Ovary (tissue), 9 donors: ENCODE measurements around the gene LEMD2. TPM values are rescaled to one million over a fixed set of nuclear protein-coding genes. Genes with fewer than 3 reads are reported as not detected.

Experiments
- DNase-seq, 5 donors: peaks; one replicate each; pipeline ENCODE4 v3.0.0-alpha.2; 2019 to 2020
- H3K27ac ChIP-seq, 2 donors: fragments of 200-600 bp; one replicate each; pipeline versions ENCODE4 v1.5.1 to v1.8.0; 2019 to 2022
- H3K27me3 ChIP-seq: fragments of 200-600 bp; one replicate; pipeline ENCODE4 v1.8.0; 2022
- H3K36me3 ChIP-seq: fragments of 200-600 bp; sonication (generic); one replicate; pipeline ENCODE4 v1.5.1; 2019
- H3K4me1 ChIP-seq: one replicate; pipeline ENCODE4 v1.8.1; 2013; ENCODE audit warnings: mild to moderate bottlenecking, moderate library complexity; ENCODE audit not compliant: insufficient read depth
- H3K4me3 ChIP-seq: fragments of 200-600 bp; sonication (generic); one replicate; pipeline ENCODE4 v1.5.1; 2017
- H3K9me3 ChIP-seq, 2 donors: fragments of 200-600 bp in 1 of 2; sonication (generic) in 1 of 2; one replicate each; pipeline versions ENCODE4 v1.5.1 to v1.8.1; 2013 to 2019; ENCODE audit warnings: mild to moderate bottlenecking in 1 of 2, moderate library complexity in 1 of 2
- CTCF ChIP-seq, 3 donors: fragments of 450-650 bp in 2 of 3; fragments of 200-600 bp in 1 of 3; IDR thresholded peaks; one replicate each; pipeline versions ENCODE4 v1.5.1 to v1.8.0; 2016 to 2022; ENCODE audit warnings: antibody characterized with exemption in 3 of 3, mild to moderate bottlenecking in 1 of 3
- EP300 ChIP-seq: sonication (generic); formaldehyde crosslinking; IDR thresholded peaks from one replicate; pipeline ENCODE4 v1.6.1; 2017; ENCODE audit warnings: antibody characterized with exemption
- POLR2A ChIP-seq: fragments of 450-650 bp; IDR thresholded peaks from one replicate; pipeline ENCODE4 v1.6.1; 2017; ENCODE audit warnings: antibody characterized with exemption, mild to moderate bottlenecking, moderate library complexity
- WGBS, 3 donors: extraction: QIAGEN DNeasy Blood & Tissue Kit in 1 of 3; methylation state at CpG; one replicate each; pipeline versions ENCODE4 v1.1.5 to v1.1.7; 2013 to 2017; 5-methylcytosine and 5-hydroxymethylcytosine counted together
- intact Hi-C, 4 donors: fragments of 100-400 bp; cut with DNase I; formaldehyde crosslinking; loops; one replicate each; pipeline versions ENCODE4 v1.11.0 to v1.15.1; 2022 to 2023
- polyA plus RNA-seq, 2 donors: library from polyadenylated mRNA; stranded (reverse); fragments of 200-250 nt in 1 of 2; fragments of 350-450 nt in 1 of 2; fragmentation: Illumina TruSeq in 1 of 2; extraction: RNeasy Lipid Tissue Mini Kit (QIAGEN cat#74804) in 1 of 2; gene quantifications; one replicate each; pipeline ENCODE4 v1.2.3, GENCODE V29; 2013 to 2014
- total RNA-seq, 7 donors: library from RNA; depleted of rRNA in 2 of 7; stranded (reverse); fragments of >200 nt in 2 of 7; fragmentation: NEBNext Ultra II Directional in 3 of 7; extraction: Animal tissue kit (Norgen Biotek cat#: 25700) in 3 of 7; gene quantifications; one replicate each; pipeline versions ENCODE4 v1.1.0 to v1.2.4, GENCODE V29; 2016 to 2023
- donor health status: DM: no; HTN: no; CAD: no; lungs with moderate emphysema.
- donor health status: DM: no; HTN: no; CAD: no.
- donor health status: Bipolar disorder and iron deficiency.
- donor health status: DM: yes; HTN: yes; CAD: no.
- donor health status: DM: no; HTN: no; CAD: no.
- donor health status: DM: yes; HTN: yes; CAD: no.

LEMD2 gene
- total and polyA plus RNA-seq, 9 donors, result 41.7 to 66.8 (median 56.7) TPM

DNA sequence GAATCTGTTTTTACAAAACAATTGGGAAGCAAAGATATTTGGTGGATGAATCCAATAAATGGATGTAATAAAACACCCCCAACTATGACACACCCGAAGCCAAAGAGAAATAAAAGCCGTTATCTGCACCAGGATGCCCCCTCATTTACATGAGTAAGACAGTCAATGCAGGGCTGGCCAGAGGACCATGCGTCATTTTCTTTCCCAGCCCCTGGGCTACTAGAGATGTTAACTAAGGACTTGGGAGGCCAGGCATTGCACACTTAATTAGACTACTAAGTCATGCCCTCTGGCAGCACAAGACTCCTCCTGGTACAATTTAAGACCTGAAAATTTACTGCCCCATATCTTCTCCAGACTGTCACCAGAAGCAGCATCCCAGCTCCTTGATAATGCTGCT lies 3.2 kb downstream of the LEMD2 start:
- intact Hi-C loops, result loop anchor here in 1 of 4 donors (5.0 kb wide), 1 partner anchor 208 kb away; no protein-coding TSS in a partner anchor
- Histone ChIP-seq H3K4me1 (peaks cover 22% of the 10 kb centered on the region), H3K27ac (no peak overlapping the region), H3K27me3 (no peaks in the 10 kb centered on the region), H3K36me3 (no peaks in the 10 kb centered on the region), H3K4me3 (no peak overlapping the region), H3K9me3 (no peaks in the 10 kb centered on the region)
- 42 to 44% (median 42%) methylated on average over 3 of the region's 3 CpGs for WGBS, 3 donors
- DNase-seq, result no peak
- TF ChIP-seq POLR2A (no peak), CTCF (IDR thresholded peaks at IDR 0.05) (no peak), EP300 (no peak)

DNA sequence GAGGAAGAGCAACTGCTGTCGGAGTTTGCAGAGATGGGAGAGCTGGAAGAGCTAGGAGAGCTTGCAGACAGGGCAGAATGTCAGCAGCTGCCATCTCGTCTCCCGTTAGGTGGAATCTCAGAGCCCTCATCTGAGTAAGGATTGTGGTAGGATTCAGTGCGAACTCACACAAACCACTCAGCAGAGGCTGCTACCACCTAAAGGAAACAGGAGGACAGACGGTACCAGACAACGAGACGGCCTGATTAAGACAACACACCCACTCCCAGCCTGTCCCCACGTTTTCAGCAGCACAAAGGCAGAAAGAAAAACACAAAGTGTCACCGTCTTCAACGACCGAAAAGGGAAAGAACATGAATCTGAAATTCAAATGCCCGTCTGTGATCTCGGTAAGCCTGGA lies 4.1 kb downstream of the LEMD2 start:
- no peak for DNase-seq
- H3K4me3 ChIP-seq, result no peak overlapping the region
- WGBS, 3 donors, result 71 to 79% (median 71%) methylated on average over 13 of the region's 13 CpGs
- H3K27me3 ChIP-seq, result no peaks in the 10 kb centered on the region
- H3K36me3 ChIP-seq, result no peaks in the 10 kb centered on the region
- H3K9me3 ChIP-seq, result no peaks in the 10 kb centered on the region
- H3K27ac ChIP-seq, result no peak overlapping the region
- no peak for TF ChIP-seq EP300
- no peak for TF ChIP-seq POLR2A
- no peak for TF ChIP-seq CTCF (IDR thresholded peaks at IDR 0.05)
- intact Hi-C loops, result loop anchor here in 1 of 4 donors (5.0 kb wide), 1 partner anchor 207 kb away; no protein-coding TSS in a partner anchor
- H3K4me1 ChIP-seq, result peaks cover 22% of the 10 kb centered on the region

DNA sequence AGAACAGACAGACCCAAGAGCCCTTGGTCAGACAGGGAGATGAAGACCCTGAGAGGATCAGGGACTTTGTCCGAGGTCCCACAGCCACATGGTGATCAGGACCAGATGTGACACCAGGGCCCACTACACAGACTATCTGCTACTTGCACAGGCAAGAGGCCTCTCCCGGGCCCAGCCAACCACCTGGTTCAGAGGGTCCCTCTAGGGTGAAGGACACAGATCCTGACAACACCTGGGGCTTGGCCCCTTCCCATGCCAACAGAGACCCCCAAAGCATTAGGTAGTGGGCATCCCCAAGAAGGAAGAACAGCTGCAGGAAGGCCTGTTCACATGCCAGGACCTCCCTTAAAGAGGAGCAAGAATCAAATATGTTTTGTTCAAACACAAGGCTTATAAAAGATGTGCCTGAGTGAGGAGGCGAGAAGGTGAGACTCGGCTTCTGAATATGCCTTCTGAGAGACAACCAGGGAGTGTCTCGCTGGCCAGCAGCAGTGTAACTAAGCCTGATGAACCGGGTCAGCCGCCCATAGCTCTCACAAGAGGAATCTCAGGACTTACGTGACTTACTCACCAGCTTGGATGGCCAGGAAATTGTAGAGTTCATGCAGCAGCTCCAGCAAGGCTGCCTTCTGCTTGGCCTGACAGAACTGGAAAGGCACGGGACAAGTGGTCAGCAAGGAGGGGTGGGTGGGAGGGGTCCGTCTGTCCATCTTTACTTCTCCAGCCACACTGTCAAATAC lies 5.0 kb downstream of the LEMD2 start:
- H3K9me3 ChIP-seq, result no peaks in the 10 kb centered on the region
- DNase-seq, result no peak
- H3K27ac ChIP-seq, result no peak overlapping the region
- H3K36me3 ChIP-seq, result no peaks in the 10 kb centered on the region
- TF ChIP-seq EP300, result no peak
- TF ChIP-seq CTCF (IDR thresholded peaks at IDR 0.05), result no peak
- TF ChIP-seq POLR2A, result no peak
- intact Hi-C loops, result no loop called here
- peaks cover 19% of the 10 kb centered on the region for H3K4me1 ChIP-seq
- no peaks in the 10 kb centered on the region for H3K27me3 ChIP-seq
- H3K4me3 ChIP-seq, result no peak overlapping the region
- WGBS, 3 donors, result 83 to 90% (median 88%) methylated on average over 10 of the region's 10 CpGs

DNA sequence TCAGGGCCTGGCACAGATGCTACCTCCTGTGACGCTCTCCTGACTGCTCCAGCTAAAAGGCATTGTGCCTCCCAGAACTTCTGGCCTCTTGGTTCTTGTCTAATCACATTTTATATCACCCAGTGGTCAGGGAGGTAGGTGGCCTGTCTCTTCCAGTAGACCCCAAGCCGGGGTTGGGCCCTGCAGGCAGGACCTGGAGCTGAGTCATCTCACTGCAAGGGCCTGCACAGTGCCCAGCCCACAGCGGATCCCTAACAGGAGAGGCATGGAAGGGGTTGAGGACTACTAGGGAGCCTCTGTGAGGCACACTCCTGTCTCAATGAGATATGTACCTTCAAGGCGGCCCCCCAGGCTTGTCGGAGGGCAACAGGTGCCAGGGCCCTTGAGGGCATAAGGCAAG lies 6.4 kb downstream of the LEMD2 start:
- TF ChIP-seq EP300 (no peak), CTCF (IDR thresholded peaks at IDR 0.05) (no peak), POLR2A (no peak)
- no peaks in the 10 kb centered on the region for H3K9me3 ChIP-seq
- WGBS, 3 donors, result 92 to 95% (median 95%) methylated on average over 5 of the region's 5 CpGs
- H3K4me1 ChIP-seq, result peaks cover 15% of the 10 kb centered on the region
- no peaks in the 10 kb centered on the region for H3K36me3 ChIP-seq
- intact Hi-C loops, result no loop called here
- no peak overlapping the region for H3K4me3 ChIP-seq
- no peak overlapping the region for H3K27ac ChIP-seq
- DNase-seq, result no peak
- H3K27me3 ChIP-seq, result no peaks in the 10 kb centered on the region
